ENCODE data around the gene UMAD1.

DNA sequence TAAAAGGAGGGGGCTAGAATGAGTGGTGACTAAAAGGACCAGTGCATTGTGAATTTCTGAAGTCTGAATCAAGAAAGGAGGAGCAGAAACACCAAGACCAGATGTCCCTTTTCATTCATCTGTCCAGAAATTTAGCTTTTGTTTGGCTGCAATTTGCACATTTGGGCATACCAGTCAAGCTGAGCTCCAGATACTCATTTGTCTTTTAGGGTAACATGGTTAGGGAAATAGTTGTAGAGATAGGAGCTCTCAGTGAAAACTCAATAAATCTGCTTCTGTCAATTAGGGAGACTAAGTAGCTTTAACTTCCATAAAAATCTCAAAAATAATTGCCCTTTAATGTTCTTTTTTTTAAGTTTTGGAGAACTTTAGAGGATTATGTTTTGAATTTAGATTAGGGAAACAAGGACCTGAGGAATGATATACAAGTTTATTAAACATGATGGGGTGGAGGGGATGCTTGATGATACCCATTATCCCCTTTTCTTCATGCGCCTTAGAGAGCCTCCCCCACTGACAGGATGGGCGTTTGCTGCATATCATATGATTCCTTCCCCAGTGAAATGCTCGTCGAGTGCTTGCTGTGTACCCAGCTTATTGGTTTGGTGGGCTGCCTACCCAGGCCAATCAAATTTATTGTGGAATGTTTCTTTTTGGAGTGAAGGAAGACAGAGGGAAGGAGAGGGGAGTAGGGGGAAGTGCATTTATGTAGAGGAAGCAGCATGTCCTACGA, 128.6 kb downstream of the UMAD1 start:
- TF ChIP-seq FOXM1 (IDR thresholded peaks at IDR 0.05; ENCODE audit: borderline replicate concordance, low read depth) (no peak), YY1 (IDR thresholded peaks at IDR 0.05; ENCODE audit: low read depth) (no peak), EP300 (IDR thresholded peaks at IDR 0.05; ENCODE audit: borderline replicate concordance) (no peak), NFIC (IDR thresholded peaks at IDR 0.05) (no peak), TAF1 (IDR thresholded peaks at IDR 0.05; ENCODE audit: low read depth) (no peak), ZBTB7A (IDR thresholded peaks at IDR 0.05; ENCODE audit: low read depth) (no peak), TCF12 (IDR thresholded peaks at IDR 0.05; ENCODE audit: low read depth) (no peak)
- TF ChIP-seq, protein P1, sequence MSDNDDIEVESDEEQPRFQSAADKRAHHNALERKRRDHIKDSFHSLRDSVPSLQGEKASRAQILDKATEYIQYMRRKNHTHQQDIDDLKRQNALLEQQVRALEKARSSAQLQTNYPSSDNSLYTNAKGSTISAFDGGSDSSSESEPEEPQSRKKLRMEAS (IDR thresholded peaks at IDR 0.05): no peak
- TF ChIP-seq, protein P2, sequence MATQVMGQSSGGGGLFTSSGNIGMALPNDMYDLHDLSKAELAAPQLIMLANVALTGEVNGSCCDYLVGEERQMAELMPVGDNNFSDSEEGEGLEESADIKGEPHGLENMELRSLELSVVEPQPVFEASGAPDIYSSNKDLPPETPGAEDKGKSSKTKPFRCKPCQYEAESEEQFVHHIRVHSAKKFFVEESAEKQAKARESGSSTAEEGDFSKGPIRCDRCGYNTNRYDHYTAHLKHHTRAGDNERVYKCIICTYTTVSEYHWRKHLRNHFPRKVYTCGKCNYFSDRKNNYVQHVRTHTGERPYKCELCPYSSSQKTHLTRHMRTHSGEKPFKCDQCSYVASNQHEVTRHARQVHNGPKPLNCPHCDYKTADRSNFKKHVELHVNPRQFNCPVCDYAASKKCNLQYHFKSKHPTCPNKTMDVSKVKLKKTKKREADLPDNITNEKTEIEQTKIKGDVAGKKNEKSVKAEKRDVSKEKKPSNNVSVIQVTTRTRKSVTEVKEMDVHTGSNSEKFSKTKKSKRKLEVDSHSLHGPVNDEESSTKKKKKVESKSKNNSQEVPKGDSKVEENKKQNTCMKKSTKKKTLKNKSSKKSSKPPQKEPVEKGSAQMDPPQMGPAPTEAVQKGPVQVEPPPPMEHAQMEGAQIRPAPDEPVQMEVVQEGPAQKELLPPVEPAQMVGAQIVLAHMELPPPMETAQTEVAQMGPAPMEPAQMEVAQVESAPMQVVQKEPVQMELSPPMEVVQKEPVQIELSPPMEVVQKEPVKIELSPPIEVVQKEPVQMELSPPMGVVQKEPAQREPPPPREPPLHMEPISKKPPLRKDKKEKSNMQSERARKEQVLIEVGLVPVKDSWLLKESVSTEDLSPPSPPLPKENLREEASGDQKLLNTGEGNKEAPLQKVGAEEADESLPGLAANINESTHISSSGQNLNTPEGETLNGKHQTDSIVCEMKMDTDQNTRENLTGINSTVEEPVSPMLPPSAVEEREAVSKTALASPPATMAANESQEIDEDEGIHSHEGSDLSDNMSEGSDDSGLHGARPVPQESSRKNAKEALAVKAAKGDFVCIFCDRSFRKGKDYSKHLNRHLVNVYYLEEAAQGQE (IDR thresholded peaks at IDR 0.05; ENCODE audit: low read depth): no peak
- TF ChIP-seq, protein P3, sequence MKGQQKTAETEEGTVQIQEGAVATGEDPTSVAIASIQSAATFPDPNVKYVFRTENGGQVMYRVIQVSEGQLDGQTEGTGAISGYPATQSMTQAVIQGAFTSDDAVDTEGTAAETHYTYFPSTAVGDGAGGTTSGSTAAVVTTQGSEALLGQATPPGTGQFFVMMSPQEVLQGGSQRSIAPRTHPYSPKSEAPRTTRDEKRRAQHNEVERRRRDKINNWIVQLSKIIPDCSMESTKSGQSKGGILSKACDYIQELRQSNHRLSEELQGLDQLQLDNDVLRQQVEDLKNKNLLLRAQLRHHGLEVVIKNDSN (IDR thresholded peaks at IDR 0.05): no peak

Data from Ishikawa (cell line).